ENCODE measurements around the gene RBFA.

The RBFA gene

DNA sequence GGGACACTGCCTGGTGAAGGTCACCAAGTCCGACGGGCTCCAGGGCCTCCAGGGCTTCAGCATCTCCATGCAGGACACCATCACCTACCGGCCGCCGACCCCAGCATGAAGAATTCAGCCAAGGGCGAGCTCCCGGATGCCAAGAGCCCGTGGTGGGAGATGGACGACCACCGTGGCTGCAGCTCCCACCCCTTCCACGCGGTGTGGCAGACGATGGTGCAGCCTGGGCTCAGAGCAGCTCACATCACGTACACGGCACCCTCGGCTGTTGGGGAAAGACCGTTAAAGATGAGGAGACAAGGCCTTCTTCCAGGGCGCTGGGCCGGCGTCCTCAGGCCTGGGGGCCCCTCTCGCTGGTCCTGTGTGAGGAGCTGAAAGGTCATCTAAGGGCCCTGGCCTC lies 43.6 kb downstream of the RBFA start:
- FAIRE-seq (no peak), DNase-seq (ENCODE audit: insufficient read length, low spot score) (no peak)
- TF ChIP-seq SPI1 (IDR thresholded peaks at IDR 0.05; ENCODE audit: low read depth, low read length) = no peak
- TF ChIP-seq TAF1 (IDR thresholded peaks at IDR 0.05; ENCODE audit: low read depth, low read length) = no peak
- TF ChIP-seq POLR2AphosphoS5 (IDR thresholded peaks at IDR 0.05; ENCODE audit: low read depth, low read length) = no peak
- TF ChIP-seq POU2F2 (IDR thresholded peaks at IDR 0.05; ENCODE audit: low read depth, low read length) = no peak
- TF ChIP-seq PAX5 (IDR thresholded peaks at IDR 0.05; ENCODE audit: insufficient read depth, low read length, severe bottlenecking) = no peak
- no peak for TF ChIP-seq POLR2A (IDR thresholded peaks at IDR 0.05; ENCODE audit: low read depth, low read length)
